ENCODE measurements around the gene STON1. TPM values are rescaled to one million over a fixed set of nuclear protein-coding genes. Genes with fewer than 3 reads are reported as not detected.

STON1 gene
- total RNA-seq, 1 donor from 2014 or later, result 0.88 TPM

DNA sequence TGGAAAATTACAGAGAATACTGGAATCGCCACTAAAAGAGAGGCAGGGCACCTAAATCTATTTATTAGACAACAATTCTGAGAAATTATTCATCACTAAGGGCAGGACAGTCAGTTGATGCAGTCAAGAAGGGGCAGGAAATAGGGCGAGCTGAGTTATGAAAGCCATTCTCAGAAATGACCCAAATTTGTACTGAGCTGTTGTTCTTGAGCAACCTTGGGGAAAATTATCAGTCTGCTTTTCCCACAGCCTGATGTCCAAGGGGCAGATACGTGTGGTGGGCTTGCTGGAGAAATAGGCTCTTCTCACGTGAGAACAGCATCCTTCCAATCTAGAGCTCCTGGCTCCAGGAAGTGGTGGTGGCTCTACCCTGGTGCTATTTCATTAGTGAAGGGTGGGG lies 38.6 kb downstream of the STON1 start:
- Histone ChIP-seq H3K36me3 (ENCODE audit: control insufficient read depth, insufficient read depth, low read length) (no peaks in the 10 kb centered on the region), H3K4me3 (ENCODE audit: low read depth, low read length) (no peak overlapping the region), H3K27me3 (ENCODE audit: control insufficient read depth, insufficient read depth, low read length) (no peaks in the 10 kb centered on the region)
- TF ChIP-seq, protein P1, sequence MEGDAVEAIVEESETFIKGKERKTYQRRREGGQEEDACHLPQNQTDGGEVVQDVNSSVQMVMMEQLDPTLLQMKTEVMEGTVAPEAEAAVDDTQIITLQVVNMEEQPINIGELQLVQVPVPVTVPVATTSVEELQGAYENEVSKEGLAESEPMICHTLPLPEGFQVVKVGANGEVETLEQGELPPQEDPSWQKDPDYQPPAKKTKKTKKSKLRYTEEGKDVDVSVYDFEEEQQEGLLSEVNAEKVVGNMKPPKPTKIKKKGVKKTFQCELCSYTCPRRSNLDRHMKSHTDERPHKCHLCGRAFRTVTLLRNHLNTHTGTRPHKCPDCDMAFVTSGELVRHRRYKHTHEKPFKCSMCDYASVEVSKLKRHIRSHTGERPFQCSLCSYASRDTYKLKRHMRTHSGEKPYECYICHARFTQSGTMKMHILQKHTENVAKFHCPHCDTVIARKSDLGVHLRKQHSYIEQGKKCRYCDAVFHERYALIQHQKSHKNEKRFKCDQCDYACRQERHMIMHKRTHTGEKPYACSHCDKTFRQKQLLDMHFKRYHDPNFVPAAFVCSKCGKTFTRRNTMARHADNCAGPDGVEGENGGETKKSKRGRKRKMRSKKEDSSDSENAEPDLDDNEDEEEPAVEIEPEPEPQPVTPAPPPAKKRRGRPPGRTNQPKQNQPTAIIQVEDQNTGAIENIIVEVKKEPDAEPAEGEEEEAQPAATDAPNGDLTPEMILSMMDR (IDR thresholded peaks at IDR 0.05; ENCODE audit: insufficient read depth, low read length, poor library complexity, severe bottlenecking), result no peak
- no peak for DNase-seq (ENCODE audit: low read depth)

DNA sequence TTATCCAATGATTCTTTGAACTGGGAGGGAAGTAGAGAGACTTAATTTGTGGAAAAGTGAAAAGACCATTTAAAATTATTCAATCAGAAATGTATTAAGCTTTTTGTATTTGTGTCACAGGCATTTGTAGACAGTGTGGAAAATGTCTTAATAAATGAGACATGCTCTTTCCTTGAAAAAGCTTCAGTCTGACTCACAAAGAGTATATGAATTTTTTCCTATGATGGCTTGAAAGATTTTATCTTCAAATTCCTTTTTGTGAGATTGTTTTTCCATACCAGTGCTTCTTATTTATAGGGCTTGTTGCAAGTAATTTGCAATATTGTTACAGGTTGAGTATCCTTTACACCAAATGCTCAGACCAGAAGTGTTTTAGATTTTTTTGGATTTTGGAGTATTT lies 39.5 kb downstream of the STON1 start:
- TF ChIP-seq, protein P1 (IDR thresholded peaks at IDR 0.05; ENCODE audit: insufficient read depth, low read length, poor library complexity, severe bottlenecking), result no peak
- Histone ChIP-seq H3K27me3 (ENCODE audit: control insufficient read depth, insufficient read depth, low read length) (no peaks in the 10 kb centered on the region), H3K36me3 (ENCODE audit: control insufficient read depth, insufficient read depth, low read length) (no peaks in the 10 kb centered on the region), H3K4me3 (ENCODE audit: low read depth, low read length) (no peak overlapping the region)
- no peak for DNase-seq (ENCODE audit: low read depth)

DNA sequence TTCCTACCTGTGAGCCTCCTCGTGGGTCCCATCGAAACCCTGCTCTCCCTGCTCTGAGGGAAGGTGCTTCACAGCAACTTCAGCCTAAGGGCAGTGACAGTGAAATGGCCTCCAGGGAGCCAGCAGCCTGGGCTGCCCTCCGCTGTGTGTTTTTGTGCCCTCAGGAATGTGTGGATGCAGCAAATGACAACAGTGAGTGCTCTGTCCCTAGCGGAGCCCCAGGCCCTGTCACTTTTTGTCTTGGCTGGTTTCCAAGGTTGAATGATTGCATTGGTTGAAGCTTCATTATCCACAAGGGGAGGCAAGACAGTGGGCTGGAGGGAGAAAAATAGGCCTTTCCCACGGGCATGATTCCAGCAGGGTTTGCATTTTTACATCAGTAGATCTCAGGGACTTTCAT lies 42.9 kb downstream of the STON1 start:
- DNase-seq (ENCODE audit: low read depth), result no peak
- Histone ChIP-seq H3K4me3 (ENCODE audit: low read depth, low read length) (no peak overlapping the region), H3K36me3 (ENCODE audit: control insufficient read depth, insufficient read depth, low read length) (no peaks in the 10 kb centered on the region), H3K27me3 (ENCODE audit: control insufficient read depth, insufficient read depth, low read length) (no peaks in the 10 kb centered on the region)
- TF ChIP-seq, protein P1 (IDR thresholded peaks at IDR 0.05; ENCODE audit: insufficient read depth, low read length, poor library complexity, severe bottlenecking), result no peak

DNA sequence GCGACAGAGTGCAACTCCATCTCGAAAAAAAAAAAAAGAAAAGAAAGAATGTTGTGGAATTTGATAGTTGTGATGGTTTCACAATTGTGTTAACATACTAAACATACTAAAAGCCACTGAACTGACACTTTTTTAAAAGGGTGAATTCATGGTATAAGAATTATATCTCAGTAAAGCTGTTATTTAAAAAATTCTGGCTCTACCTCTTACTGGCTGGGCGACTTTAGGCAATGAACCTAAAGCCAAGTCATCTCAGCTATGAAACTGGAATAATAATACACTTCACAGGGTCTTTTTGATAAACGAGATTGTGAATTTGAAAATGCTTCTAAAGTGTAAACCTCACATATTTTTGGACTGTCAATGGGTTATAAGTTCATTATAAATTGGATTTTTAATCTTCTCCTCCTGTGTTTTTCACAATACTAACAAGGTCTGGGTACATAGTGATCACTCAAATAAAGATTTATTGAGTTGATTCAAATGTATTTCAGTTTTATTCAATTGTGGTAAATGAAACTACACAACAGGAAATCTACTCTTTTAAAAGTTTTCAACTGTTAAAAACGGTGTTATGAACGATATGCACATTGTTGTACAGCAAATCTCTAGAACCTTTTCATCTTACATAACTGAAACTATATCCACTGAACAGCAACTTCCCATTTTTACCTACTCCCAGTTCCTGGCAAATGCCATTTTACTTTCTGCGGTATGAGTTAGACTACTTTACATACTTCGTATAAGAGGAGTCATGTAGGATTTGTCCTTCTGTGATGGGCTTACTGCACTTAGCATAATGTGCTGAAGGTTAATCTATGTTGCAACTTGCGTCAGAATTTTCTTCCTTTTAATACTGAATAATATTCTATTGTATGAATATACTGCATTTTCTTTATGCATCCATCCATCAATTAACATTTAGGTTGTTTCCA lies 44.7 kb downstream of the STON1 start:
- H3K36me3 ChIP-seq (ENCODE audit: control insufficient read depth, insufficient read depth, low read length), result no peaks in the 10 kb centered on the region
- DNase-seq (ENCODE audit: low read depth), result no peak
- H3K27me3 ChIP-seq (ENCODE audit: control insufficient read depth, insufficient read depth, low read length), result no peaks in the 10 kb centered on the region
- TF ChIP-seq, protein P1 (IDR thresholded peaks at IDR 0.05; ENCODE audit: insufficient read depth, low read length, poor library complexity, severe bottlenecking), result no peak
- H3K4me3 ChIP-seq (ENCODE audit: low read depth, low read length), result no peak overlapping the region

DNA sequence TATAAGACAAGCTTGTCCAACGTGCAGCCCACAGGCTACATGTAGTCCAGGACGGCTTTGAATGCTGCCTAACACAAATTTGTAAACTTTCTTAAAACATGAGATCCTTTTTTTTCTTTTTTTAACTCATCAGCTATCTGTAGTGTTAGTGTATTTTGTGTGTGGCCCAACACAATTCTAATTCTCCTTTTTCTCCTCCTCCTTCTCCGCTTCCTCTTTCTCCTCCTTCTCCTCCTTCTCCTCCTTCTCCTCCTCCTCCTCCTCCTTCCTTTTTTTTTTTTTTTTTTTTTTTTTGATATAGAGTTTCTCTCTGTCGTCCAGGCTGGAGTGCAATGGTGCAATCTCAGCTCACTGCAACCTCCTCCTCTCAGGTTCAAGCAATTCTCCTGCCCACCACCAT lies 48.4 kb downstream of the STON1 start:
- TF ChIP-seq, protein P1 (IDR thresholded peaks at IDR 0.05; ENCODE audit: insufficient read depth, low read length, poor library complexity, severe bottlenecking), result no peak
- Histone ChIP-seq H3K36me3 (ENCODE audit: control insufficient read depth, insufficient read depth, low read length) (no peaks in the 10 kb centered on the region), H3K27me3 (ENCODE audit: control insufficient read depth, insufficient read depth, low read length) (no peaks in the 10 kb centered on the region), H3K4me3 (ENCODE audit: low read depth, low read length) (no peak overlapping the region)
- no peak for DNase-seq (ENCODE audit: low read depth)
